GM19372 (cell line): Measurements from ENCODE around the gene NMBR.
"Not testable (repeated sequence)": the region's sequence is repeated elsewhere in the genome, so short reads cannot be mapped to it uniquely, and the experiment has no call there.

ENCODE experiments used
- ATAC-seq: cut with Tn5 transposase; IDR thresholded peaks from one replicate; pipeline ENCODE4 v1.9.1; 2021; ENCODE audit warnings: mild to moderate bottlenecking, low read depth, moderate library complexity; ENCODE audit not compliant: unreplicated experiment

Gene NMBR

DNA sequence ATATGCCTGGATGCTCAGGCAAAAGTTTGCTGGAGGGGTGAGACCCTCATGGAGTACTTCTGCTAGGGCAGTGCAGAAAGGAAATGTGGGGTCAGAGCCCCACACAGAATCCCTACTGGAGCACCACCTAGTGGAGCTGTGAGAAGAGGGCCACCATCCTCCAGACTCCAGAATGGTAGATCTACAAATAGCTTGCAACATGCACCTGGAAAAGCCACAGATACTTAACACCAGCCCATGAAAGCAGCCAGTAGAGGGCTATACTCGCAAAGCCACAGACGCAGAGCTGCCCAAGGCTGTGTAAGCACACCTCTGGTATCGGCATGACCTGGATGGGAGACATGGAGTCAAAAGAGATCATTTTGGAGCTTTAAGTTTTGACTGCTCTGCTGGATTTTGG lies 74.9 kb downstream of the NMBR start:
- no peak for ATAC-seq

DNA sequence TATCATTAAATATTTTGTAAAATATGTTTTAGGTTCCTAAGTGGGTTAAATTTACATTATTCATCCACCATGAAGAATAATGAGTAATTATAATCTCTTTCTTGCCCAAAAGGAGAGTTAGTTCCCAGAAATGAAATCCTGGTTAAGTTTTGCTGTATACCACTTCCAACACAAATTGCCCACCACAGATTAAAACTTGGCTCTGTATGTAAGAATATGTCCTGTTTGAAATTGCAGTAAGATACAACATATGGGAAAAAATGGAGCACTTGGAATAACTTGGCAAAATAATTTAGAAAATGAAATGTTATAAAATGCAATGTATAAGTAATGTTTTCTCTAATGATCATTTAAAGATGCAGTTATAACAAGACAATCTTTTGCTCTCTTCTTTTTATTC lies 78.5 kb downstream of the NMBR start:
- no peak for ATAC-seq

DNA sequence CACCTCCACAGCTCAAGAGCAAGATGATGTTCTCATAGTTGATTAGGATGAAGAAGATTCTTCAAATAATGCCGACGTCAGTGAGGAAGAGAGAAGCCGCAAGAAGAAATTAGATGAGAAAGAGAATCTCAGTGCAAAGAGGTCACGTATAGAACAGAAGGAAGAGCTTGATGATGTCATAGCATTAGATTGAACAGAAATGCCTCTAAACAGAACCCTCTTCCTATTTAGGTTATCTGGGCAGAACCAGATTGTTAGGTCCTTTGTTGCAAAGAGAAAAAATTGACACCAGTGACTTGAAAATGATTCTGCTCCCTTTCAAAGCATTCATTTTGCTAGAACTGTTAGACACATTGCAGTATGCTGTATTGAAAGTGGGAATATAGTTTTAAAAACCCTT lies 84.1 kb downstream of the NMBR start:
- ATAC-seq: not testable (repeated sequence)

DNA sequence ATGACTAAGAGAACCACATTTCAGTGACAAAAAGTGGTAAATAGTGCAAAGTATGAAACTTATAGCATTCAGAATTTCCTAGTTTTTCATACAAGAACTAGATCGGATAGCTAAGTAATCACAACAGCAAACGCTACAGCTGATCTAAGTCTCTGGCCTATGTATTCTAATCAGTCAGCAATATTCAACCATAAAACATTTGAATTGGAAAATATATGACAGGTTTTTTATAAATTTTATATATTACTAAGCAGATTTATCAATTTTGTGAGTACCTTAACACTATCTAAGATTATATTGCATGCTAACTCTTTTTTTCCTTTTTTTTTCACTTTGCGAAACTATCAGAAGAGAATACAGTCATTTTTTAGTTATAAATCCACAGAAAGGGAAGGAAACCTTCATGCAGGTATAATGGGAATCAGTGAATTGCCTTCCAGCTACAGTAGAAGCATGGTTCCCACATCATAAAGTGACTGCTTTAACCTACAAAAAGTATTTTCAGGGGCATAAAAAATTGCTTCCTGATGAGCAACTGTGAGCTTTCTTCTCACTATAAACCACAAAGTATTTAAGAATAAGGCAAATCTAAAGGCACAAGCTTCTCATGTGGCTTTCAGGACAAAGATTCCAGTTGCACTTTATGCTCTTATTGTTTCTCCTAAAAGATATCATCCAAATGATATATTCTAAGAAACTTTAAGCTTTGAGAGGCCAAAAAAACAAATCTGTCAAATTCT lies 88.2 kb downstream of the NMBR start:
- no peak for ATAC-seq

GRCh38 chr6:142055219-142055618 lies 91.7 kb downstream of the NMBR start:
- no peak for ATAC-seq

DNA sequence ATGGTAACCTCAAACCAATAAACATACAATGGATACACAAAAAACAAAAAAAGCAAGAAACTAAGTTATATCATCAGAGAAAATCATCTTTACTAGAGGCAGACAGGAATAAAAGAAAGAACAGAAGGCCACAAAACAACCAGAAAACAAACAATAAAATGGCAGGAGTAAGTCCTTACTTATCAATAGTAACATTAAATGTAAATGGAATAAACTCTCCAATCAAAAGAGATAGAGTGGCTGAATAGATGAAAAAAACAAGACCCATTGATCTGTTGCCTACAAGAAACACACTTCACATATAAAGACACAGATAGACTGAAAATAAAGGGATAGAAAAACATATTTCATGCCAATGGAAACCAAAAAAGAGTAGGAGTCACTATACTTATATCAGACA lies 95.5 kb downstream of the NMBR start:
- no peak for ATAC-seq

DNA sequence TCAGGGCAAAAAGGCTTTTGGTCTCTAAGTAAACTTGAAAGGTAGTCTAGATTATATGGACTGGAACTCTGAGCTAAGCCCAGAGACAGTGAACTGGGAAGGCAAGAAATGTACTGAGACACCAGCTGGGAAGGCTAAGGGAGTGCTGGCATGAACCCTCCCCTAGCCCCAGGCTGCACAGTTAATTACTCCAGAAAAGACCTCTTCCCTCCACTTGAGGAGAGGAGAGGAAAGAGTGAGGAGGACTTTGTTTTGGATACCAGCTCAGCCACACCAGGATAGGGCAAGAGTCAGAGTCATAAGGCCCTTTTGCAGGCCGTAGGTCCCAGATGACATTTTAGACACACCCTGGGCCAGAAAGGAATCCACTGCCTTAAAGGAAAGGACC lies 98.3 kb downstream of the NMBR start:
- no peak for ATAC-seq

DNA sequence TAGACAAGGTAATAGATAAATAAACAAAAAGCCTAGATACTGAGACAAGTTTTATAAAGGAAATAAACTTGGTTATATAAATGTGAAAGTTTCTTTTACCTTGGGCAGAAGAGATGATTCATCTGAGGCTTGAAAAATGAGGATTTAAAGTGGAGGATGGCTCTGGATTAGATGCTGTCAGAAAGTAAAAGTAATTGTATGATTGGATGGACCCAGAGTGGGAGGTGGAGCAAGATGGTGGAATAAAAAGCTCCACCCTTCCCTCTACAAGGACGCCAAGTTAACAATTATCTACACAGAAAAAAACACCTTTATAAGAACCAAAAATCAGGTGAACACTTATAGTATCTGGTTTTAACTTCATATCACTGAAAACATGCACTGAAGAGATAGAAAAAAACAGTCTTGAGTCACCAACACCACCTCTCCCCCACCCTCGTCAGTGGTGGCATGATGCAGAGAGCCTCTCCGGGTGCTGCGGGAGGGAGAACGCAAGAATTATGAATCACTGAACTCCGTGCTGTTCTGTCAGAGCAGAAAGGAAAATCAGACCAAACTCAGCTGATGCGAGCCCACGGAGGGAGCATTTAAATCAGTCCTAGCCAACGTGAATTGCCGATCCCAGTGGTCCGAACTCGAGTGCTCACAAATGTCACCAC lies 98.9 kb downstream of the NMBR start:
- no peak for ATAC-seq

GRCh38 chr6:142045380-142046278 lies 101.3 kb downstream of the NMBR start:
- ATAC-seq: no peak

DNA sequence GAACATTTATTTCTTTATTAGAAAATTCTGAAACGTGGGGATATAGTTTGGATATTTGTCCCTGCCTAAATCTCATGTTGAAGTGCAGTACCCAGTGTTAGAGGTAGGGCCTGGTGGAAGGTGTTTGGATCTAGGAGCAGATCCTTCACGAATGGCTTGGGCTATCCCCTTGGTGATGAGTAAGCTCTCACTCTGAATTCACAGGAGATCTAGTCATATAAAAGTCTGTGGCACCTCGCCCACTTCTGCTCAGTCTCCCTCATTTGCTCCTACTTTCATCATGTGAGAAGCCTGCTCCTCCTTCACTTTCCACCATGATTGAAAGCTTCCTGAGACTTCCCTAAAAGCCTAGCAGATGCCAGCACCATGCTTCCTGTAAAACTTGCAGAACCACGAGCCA lies 111.0 kb downstream of the NMBR start:
- no peak for ATAC-seq

DNA sequence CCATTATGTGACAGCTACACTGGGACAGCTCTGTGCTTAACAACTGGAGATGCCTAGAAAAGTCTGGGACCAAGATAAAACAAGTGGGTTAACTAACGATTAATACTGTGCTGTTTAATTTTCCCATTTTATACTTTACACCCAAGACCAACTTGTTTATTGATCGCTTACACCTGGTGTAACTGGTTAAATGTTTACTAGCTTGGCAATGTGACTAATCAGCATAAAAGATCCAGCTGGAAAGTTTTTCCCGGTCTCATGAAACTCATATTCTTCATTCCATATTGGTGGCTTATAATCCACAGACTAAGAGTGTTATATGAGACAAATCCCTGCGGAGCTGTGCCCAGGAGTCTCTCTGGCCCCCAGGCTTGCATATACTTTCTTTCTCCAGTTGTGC lies 115.9 kb downstream of the NMBR start:
- ATAC-seq: no peak

DNA sequence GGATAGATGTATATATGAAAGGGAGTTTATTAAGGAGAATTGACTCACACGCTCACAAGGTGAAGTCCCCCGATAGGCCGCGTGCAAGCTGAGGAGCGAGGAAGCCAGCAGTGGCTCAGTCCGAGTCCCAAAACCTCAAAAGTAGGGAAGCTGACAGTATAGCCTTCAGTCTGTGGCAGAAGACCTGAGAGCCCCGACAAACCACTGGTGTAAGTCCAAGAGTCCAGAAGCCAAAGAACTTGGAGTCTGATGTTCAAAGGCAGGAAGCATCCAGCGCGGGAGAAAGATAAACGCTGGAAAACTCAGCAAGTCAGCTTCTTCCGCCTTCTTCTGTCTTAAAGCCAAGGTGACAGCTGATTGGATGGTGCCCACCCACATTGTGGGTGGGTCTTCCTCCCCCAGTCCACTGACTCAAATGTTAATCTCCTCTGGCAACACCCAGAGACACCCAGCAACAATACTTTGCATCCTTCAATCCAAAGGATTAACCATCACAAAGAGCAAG lies 116.8 kb downstream of the NMBR start:
- no peak for ATAC-seq

GRCh38 chr6:142028527-142028926 lies 118.4 kb downstream of the NMBR start:
- ATAC-seq: no peak

GRCh38 chr6:142027804-142028203 lies 119.1 kb downstream of the NMBR start:
- ATAC-seq: not testable (repeated sequence)

DNA sequence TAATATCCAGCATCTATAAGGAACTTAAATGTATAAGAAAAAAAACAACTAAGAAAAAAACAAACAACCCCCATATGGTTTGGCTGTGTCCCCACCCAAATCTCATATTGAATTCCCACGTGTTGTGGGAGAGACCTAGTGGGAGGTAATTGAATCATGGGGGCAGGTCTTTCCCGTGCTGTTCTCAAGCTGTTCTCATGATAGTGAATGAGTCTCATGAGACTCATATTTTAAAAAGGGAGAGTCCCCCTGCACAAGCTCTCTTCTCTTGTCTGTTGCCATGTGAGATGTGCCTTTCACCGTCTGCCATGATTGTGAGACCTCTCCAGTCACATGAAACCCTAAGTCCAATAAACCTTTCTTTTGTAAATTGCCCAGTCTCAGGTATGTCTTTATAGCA lies 119.8 kb downstream of the NMBR start:
- ATAC-seq: no peak

GRCh38 chr6:142026471-142026870 lies 120.5 kb downstream of the NMBR start:
- no peak for ATAC-seq
